SK-N-SH treated with all-trans-retinoic acid at 6 μM for 48 hours (cell line): ENCODE measurements around the gene ZYG11A.

Experiments
- CSDC2 ChIP-seq: fragments of 250-450 bp; sonication (Bioruptor Pico); IDR thresholded peaks from 2 replicates; pipeline ENCODE4 v1.5.0; 2020; ENCODE audit warnings: mild to moderate bottlenecking, moderate library complexity
- ESRRG ChIP-seq: fragments of 250-450 bp; sonication (Bioruptor Pico); IDR thresholded peaks from 2 replicates; pipeline ENCODE4 v1.6.1; 2021; ENCODE audit warnings: mild to moderate bottlenecking
- GLIS3 ChIP-seq: fragments of 250-450 bp; sonication (Bioruptor Pico); IDR thresholded peaks from 2 replicates; pipeline ENCODE4 v1.5.0; 2020; ENCODE audit warnings: mild to moderate bottlenecking, moderate library complexity
- PPARA ChIP-seq: fragments of 250-450 bp; sonication (Bioruptor Pico); IDR thresholded peaks from 2 replicates; pipeline ENCODE4 v1.5.0; 2020; ENCODE audit warnings: mild to moderate bottlenecking, borderline replicate concordance
- RARB ChIP-seq: fragments of 250-450 bp; sonication (Bioruptor Pico); IDR thresholded peaks from 2 replicates; pipeline ENCODE4 v1.8.0; 2021; ENCODE audit warnings: mild to moderate bottlenecking, moderate library complexity
- TCF4 ChIP-seq: fragments of 250-450 bp; sonication (Bioruptor Pico); IDR thresholded peaks from 2 replicates; pipeline ENCODE4 v1.8.0; 2021; ENCODE audit warnings: mild to moderate bottlenecking, moderate library complexity, borderline replicate concordance
- ZC3H10 ChIP-seq: fragments of 250-450 bp; sonication (Bioruptor Pico); IDR thresholded peaks from 2 replicates; pipeline ENCODE4 v1.5.1; 2021; ENCODE audit warnings: mild to moderate bottlenecking, moderate library complexity
- ZFP3 ChIP-seq: fragments of 250-450 bp; sonication (Bioruptor Pico); IDR thresholded peaks from 2 replicates; pipeline ENCODE4 v1.5.0; 2020; ENCODE audit warnings: mild to moderate bottlenecking, moderate library complexity
- ZNF565 ChIP-seq: fragments of 450-650 bp; formaldehyde crosslinking; conservative IDR thresholded peaks from 2 replicates; pipeline ENCODE4 v1.5.0; 2020; ENCODE audit warnings: low read depth, mild to moderate bottlenecking, moderate library complexity
- ZNF8 ChIP-seq: fragments of 450-650 bp; formaldehyde crosslinking; IDR thresholded peaks from 2 replicates; pipeline ENCODE4 v1.5.0; 2020; ENCODE audit warnings: mild to moderate bottlenecking, moderate library complexity
- TF ChIP-seq, protein P1 (sequence below): fragments of 250-450 bp; sonication (Bioruptor Pico); IDR thresholded peaks from 2 replicates; pipeline ENCODE4 v1.8.0; 2020; ENCODE audit warnings: mild to moderate bottlenecking, moderate library complexity, borderline replicate concordance
- TF ChIP-seq, protein P2 (sequence below): fragments of 250-450 bp; sonication (Bioruptor Pico); IDR thresholded peaks from 2 replicates; pipeline ENCODE4 v1.5.1; 2020; ENCODE audit warnings: low read depth, mild to moderate bottlenecking, moderate library complexity

DNA sequence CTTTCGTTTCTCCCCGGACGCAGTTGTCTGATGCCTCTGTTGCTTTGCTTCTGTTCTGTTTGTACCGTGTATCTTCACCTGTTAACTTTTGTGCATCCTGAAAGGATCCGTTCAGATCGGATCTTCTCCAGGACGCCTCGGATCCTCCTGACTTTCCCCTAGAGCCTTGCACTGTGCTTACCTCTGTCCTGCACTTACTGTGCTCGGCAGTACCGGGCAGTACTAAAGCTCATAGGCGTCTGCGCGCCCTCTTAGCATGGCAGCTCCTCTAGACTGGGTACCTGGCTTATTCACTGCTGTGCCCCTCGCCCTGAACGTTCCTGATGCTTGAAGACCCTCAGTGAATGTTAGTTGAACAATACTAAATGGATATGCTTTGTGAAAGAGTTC lies 85.5 kb downstream of the ZYG11A start:
- no peak for TF ChIP-seq ZC3H10
- TF ChIP-seq, protein P1, sequence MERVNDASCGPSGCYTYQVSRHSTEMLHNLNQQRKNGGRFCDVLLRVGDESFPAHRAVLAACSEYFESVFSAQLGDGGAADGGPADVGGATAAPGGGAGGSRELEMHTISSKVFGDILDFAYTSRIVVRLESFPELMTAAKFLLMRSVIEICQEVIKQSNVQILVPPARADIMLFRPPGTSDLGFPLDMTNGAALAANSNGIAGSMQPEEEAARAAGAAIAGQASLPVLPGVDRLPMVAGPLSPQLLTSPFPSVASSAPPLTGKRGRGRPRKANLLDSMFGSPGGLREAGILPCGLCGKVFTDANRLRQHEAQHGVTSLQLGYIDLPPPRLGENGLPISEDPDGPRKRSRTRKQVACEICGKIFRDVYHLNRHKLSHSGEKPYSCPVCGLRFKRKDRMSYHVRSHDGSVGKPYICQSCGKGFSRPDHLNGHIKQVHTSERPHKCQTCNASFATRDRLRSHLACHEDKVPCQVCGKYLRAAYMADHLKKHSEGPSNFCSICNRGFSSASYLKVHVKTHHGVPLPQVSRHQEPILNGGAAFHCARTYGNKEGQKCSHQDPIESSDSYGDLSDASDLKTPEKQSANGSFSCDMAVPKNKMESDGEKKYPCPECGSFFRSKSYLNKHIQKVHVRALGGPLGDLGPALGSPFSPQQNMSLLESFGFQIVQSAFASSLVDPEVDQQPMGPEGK (CRISPR knock-in tag), result no peak
- no peak for TF ChIP-seq ESRRG (CRISPR knock-in tag)
- TF ChIP-seq GLIS3 (CRISPR knock-in tag), result no peak
- no peak for TF ChIP-seq CSDC2 (CRISPR knock-in tag)
- TF ChIP-seq ZNF565 (CRISPR knock-in tag), result no peak
- TF ChIP-seq PPARA (CRISPR knock-in tag), result no peak
- no peak for TF ChIP-seq ZNF8
- TF ChIP-seq, protein P2, sequence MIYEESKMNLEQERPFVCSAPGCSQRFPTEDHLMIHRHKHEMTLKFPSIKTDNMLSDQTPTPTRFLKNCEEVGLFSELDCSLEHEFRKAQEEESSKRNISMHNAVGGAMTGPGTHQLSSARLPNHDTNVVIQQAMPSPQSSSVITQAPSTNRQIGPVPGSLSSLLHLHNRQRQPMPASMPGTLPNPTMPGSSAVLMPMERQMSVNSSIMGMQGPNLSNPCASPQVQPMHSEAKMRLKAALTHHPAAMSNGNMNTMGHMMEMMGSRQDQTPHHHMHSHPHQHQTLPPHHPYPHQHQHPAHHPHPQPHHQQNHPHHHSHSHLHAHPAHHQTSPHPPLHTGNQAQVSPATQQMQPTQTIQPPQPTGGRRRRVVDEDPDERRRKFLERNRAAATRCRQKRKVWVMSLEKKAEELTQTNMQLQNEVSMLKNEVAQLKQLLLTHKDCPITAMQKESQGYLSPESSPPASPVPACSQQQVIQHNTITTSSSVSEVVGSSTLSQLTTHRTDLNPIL, result no peak
- TF ChIP-seq ZFP3 (CRISPR knock-in tag), result no peak
- no peak for TF ChIP-seq TCF4
- no peak for TF ChIP-seq RARB
